ENCODE measurements around the gene NT5C2.

DNA sequence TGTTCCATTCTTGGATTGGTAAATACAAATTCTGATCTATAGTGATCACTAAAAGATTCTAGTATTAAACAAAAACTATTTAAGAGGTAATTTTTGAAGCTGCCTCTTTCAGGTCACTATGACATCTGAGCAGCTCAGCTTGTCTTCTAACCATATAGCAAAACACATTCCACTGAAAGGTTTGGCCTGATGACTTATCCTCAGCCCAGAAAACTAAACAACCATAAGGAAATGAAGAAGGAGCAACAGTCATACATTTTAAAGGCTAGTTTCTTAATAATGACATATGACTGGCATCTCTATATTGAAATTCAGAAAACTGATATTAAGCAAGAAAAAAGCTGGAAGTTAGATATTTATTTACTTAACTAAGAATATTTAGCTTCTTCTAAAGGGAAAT, 24.6 kb downstream of the NT5C2 start:
- no peak for TF ChIP-seq EZH2 (IDR thresholded peaks at IDR 0.05; ENCODE audit: insufficient read depth, poor library complexity, severe bottlenecking)
- TF ChIP-seq EZH2phosphoT487 (IDR thresholded peaks at IDR 0.05; ENCODE audit: insufficient read depth, low read depth): no peak

Data from GM23248 (cell line).